HG03060 (cell line): ENCODE measurements around the gene RNF144A.
A peak's percentile ranks its signal among the peaks of the same experiment; 100 is the strongest.

Experiments used
- ATAC-seq: cut with Tn5 transposase; IDR thresholded peaks from one replicate; pipeline ENCODE4 v1.9.1; 2021; ENCODE audit warnings: low read depth, moderate number of reproducible peaks; ENCODE audit not compliant: unreplicated experiment

The RNF144A gene

GRCh38 chr2:7033136-7033960 is 116.1 kb downstream of the RNF144A start:
- no peak for ATAC-seq

DNA sequence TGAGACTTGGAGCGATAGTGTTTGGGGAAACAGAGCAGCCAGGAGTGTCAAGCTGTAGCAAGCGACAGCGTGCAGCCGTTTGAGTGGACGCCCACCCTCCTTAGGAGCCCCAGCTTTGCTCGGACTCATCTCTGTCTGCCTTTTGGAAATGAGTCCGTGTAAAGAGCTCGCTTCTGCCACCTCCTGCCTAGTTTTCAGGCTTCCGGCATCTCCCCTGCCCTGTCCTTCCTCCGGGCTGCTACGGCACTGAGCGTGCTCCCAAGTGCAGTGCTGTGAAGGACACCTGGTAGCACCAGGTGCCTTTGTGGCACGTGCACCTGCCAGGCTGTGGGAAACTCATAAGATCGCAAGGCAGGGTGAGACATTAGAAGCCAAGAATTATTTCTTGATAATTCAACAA is 117.1 kb downstream of the RNF144A start:
- no peak for ATAC-seq

- ATAC-seq = no peak
These were observed 118.7 kb downstream of the RNF144A start for GRCh38 chr2:7035884-7036283.

- ATAC-seq = peak; percentile 84
These were observed 120.4 kb downstream of the RNF144A start for GRCh38 chr2:7037340-7038333.

- no peak for ATAC-seq
These were observed 123.3 kb downstream of the RNF144A start for GRCh38 chr2:7040547-7040946.

DNA sequence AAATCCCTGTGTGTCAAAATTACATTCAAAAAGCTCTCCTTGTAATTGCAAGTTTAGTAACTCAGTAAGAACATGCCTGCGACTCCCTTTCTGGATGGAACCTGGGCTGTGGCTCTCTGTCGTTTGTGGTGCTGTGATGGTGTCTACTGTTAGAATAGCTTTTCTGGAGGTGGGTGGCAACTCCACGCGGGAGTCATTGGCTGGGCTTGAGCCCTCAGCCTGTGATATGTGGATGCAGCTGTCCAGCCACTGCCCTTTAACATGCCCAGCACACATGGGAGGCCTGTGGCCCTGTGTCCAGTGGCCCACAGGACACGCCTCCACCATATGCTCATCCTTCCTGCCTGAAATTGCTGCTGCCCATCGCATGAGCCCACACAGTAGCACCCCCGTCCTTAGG is 124.2 kb downstream of the RNF144A start:
- ATAC-seq = no peak

GRCh38 chr2:7043690-7044089 is 126.5 kb downstream of the RNF144A start:
- ATAC-seq = no peak

DNA sequence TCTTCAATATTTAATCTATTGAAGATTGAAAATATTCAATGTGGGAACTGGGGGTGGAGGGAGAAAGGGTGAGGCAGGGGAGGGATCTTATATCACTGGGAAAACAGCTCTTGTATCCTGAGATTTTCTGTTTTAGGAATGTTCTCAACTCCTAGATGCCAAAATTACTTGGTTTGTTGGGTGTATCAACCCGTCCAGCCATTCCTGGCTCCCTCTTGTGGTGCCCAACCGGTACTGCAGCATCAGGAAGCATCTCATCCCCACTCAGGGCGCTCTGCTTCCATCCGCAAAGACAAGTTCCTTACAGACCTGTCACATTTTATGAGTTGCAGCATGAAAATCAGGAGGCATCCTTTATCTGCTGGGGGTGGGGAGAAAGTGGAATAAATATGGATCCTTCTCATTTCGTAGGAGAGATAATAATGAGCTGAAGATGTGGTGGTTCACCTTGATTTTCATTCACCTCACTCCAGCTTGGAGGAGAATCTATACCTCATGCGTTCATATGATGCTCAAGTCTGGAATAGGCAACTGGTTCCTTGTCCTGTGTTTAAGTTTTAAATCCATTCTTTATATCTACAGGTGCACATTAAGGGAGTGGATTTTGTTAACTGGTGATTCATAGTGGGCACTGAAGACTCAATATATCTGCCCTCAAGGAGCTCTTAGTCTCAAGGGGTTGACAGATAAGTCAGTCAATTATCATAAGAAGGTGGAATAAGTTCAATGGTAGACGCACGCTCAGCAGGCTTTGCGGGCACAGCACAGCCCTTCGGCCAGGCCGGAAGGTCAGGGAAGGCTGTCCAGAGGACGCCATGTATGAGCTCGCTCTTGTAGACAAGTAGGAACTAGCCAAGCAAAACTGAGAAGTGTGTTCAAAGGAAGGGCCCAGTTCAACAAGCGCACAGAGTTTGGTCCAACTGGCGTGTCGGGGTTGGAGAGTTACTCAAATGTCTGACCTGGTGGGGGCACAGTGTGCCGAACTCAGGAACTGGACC is 127.3 kb downstream of the RNF144A start:
- no peak for ATAC-seq

GRCh38 chr2:7045601-7046590 is 128.7 kb downstream of the RNF144A start:
- no peak for ATAC-seq

- no peak for ATAC-seq
These were observed 130.4 kb downstream of the RNF144A start for GRCh38 chr2:7047661-7048060.

- no peak for ATAC-seq
These were observed 131.6 kb downstream of the RNF144A start for GRCh38 chr2:7048762-7049294.

GRCh38 chr2:7052404-7052803 is 135.2 kb downstream of the RNF144A start:
- ATAC-seq = peak; percentile 81

GRCh38 chr2:7053650-7054265 is 136.5 kb downstream of the RNF144A start:
- ATAC-seq = no peak

- ATAC-seq = peak; percentile 35
These were observed 140.7 kb downstream of the RNF144A start for GRCh38 chr2:7057865-7058400.

DNA sequence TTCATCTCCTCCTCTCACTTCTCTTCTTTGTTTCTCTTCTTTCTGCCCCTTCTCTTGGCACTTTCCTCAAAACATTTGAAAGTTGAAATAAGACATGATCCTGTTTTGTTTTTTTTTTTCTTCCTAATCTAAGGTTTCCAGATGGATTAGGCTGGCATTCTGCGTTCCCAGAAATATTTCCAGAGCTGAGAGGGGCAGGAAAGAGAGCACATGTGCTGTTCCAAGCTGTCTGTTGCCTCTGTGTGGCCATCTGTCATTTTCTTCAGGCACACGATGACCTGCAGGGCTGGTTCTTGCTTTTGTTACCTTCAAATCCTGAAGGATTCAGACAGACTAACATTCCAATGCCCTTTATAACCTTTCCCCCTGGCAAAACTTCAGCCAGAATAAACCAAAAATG is 142.9 kb downstream of the RNF144A start:
- ATAC-seq = no peak

DNA sequence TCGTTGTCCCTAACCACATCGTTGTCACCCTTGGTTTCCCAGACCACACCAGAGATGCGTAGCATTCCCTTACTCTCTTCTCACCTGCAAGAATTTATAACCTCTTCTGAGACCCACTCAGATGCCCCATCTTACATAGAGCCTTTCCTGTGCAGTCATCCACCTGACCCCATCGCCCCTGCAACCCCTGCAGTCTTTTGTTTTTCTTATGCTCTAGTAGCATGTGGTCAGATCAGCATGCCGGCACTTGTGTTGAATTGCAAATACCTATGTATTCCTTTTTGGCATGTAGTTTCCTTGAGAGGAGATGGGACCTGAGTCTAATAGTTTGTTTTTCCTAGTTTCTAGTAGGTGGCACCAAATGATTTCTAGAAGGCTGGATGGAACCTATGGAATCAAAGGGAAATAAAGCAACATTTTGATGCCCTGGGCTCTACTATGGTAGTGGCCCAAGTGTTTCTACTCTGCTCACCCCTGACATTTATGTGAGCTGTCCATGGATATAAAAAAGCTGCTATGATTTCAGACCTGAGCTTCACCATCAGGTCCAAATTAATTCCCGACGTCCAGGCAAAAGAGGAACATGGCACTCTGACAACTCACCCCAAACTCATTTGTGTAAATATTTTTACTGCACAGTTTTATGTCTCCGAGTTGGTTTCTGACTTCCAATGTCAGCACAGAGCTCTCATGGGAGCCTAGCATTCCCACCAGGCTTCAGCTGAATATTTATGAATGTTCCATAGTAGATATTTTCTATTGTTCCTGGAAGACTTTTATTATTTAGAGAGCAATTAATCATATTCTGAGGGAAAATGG is 143.6 kb downstream of the RNF144A start:
- ATAC-seq = no peak

- no peak for ATAC-seq
These were observed 144.2 kb downstream of the RNF144A start for GRCh38 chr2:7061450-7061789.
